ENCODE data around the gene C19orf73.

Gene C19orf73

GRCh38 chr19:49120325-49120683 lies 1.4 kb upstream of the C19orf73 start:
- Histone ChIP-seq H3K9me3 (ENCODE audit: control insufficient read depth, insufficient read depth, low read length) (no peaks in the 10 kb centered on the region), H3K9ac (ENCODE audit: low read depth, low read length) (no peak overlapping the region), H3K27ac (ENCODE audit: low read depth, low read length) (no peak overlapping the region), H3K4me3 (ENCODE audit: low read depth, low read length) (peak overlapping the region; percentile 48; the same call in 1 of the 2 replicates), H3K27me3 (ENCODE audit: control insufficient read depth, insufficient read depth, low read length) (peaks cover 17% of the 10 kb centered on the region), H3K36me3 (ENCODE audit: control insufficient read depth, insufficient read depth, low read length) (no peaks in the 10 kb centered on the region), H3K4me1 (ENCODE audit: control insufficient read depth, insufficient read depth, low read length) (peaks cover 8% of the 10 kb centered on the region)

DNA sequence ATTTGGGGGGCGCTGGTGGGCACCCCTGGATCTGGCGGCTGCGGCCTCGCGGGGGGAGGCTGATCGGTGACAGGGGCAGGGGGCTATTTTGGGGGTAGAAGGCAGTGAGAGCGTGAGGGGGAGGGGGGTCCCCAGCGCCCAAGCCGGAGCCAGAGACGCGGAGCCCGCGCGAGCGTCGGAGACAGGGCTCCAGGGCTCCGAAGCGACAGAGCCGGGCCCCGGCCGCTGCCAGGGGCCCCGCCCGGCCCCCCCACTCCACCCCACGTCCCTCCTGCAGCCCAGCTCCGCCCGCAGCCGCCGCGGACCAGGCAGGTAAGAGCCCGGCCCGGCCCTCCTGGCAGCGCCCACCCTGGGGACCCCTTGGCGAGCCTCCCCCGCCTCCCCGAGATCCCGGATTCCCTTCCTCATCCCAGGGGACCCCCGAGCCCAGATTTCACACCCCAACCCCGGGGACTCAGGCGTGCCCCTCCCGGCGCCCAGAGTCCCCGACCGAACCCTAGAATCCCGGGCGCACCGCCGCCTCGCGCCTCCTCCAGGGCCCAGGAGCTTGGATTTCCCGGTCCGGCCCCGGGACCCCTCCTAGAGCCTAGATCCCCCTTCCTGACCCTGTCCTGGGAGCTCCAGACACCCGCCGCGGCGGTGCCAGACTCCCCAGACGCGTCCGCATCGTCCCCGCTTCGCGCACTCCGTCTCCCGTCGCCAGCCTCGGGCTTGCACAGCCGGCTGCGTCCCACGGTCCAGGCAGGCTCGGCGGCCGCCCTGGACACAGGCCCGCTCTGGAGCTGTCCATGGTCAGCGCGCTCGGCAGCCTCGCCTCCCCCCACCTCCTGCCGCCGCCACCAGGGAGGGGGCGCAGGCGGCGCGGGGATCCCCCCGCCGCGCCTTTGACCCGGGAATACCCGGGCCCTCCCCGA lies 725 bp upstream of the C19orf73 start, which contains the start of gene PPFIA3:
Gene PPFIA3, plus strand, starts transcription at position 134 of the 914 bp plus-strand sequence. CDS start 8,330 bp downstream, outside the sequence.
- H3K4me1 ChIP-seq (ENCODE audit: control insufficient read depth, insufficient read depth, low read length) = peaks cover 8% of the 10 kb centered on the region
- H3K9ac ChIP-seq (ENCODE audit: low read depth, low read length) = peak within 1 kb of the TSS; percentile 94

DNA sequence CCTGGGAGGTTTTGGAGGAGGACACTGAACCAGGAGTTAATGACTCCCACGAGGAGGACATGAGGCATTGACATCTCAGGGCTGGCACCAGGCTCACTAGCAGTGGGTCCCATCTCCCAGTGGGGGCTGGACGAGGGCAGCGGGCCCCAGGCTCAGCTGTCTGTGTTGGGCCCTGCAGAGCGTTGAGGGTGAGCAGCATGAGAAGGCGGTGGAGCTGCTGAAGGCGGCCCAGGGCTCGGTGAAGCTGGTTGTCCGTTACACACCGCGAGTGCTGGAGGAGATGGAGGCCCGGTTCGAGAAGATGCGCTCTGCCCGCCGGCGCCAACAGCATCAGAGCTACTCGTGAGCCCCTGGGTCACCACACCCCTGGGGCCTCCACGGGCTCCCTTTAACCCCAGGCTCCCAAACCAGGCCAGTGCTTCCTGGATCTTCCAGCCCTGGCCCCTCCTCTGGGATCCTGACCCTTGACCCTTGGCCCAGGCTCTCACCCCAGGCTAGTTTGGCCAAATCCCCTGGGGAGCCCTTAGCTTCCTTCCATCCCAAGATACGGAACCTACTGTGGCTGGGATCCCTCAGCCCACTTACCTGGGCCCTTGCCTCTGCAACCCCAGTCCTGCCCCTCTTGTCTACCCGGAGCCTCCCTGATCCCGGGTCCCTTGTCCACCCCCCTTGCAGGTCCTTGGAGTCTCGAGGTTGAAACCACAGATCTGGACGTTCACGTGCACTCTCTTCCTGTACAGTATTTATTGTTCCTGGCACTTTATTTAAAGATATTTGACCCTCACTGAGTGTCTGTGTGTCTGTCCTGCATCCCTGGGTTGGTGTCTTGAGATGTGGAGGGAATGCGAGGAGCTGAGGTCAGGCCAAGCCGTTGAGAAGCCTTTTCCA lies 1.0 kb downstream of the C19orf73 start:
- peak overlapping the region; percentile 94 for H3K4me3 ChIP-seq (ENCODE audit: low read depth, low read length)
- no peaks in the 10 kb centered on the region for H3K9me3 ChIP-seq (ENCODE audit: control insufficient read depth, insufficient read depth, low read length)
- H3K9ac ChIP-seq (ENCODE audit: low read depth, low read length) = peak overlapping the region; percentile 94; the same call in 1 of the 2 replicates
- peaks cover 20% of the 10 kb centered on the region for H3K27me3 ChIP-seq (ENCODE audit: control insufficient read depth, insufficient read depth, low read length)
- peak overlapping the region; percentile 95 for H3K27ac ChIP-seq (ENCODE audit: low read depth, low read length)
- H3K36me3 ChIP-seq (ENCODE audit: control insufficient read depth, insufficient read depth, low read length) = no peaks in the 10 kb centered on the region
- peaks cover 8% of the 10 kb centered on the region for H3K4me1 ChIP-seq (ENCODE audit: control insufficient read depth, insufficient read depth, low read length)

More for the DNA sequence above, 725 bp upstream of the C19orf73 start, which contains the start of gene PPFIA3:
- Histone ChIP-seq H3K27me3 (ENCODE audit: control insufficient read depth, insufficient read depth, low read length) (peaks cover 20% of the 10 kb centered on the region), H3K27ac (ENCODE audit: low read depth, low read length) (peak within 1 kb of the TSS; percentile 95), H3K9me3 (ENCODE audit: control insufficient read depth, insufficient read depth, low read length) (no peaks in the 10 kb centered on the region), H3K4me3 (ENCODE audit: low read depth, low read length) (peak within 1 kb of the TSS; percentile 94), H3K36me3 (ENCODE audit: control insufficient read depth, insufficient read depth, low read length) (no peaks in the 10 kb centered on the region)

- Histone ChIP-seq H3K27me3 (ENCODE audit: control insufficient read depth, insufficient read depth, low read length) (peaks cover 20% of the 10 kb centered on the region), H3K4me3 (ENCODE audit: low read depth, low read length) (no peak overlapping the region), H3K4me1 (ENCODE audit: control insufficient read depth, insufficient read depth, low read length) (peaks cover 8% of the 10 kb centered on the region), H3K27ac (ENCODE audit: low read depth, low read length) (no peak overlapping the region), H3K36me3 (ENCODE audit: control insufficient read depth, insufficient read depth, low read length) (no peaks in the 10 kb centered on the region), H3K9ac (ENCODE audit: low read depth, low read length) (no peak overlapping the region), H3K9me3 (ENCODE audit: control insufficient read depth, insufficient read depth, low read length) (no peaks in the 10 kb centered on the region)
Measured at GRCh38 chr19:49116544-49116943, 2.4 kb downstream of the C19orf73 start.

- Histone ChIP-seq H3K4me3 (ENCODE audit: low read depth, low read length) (peak overlapping the region; percentile 58), H3K4me1 (ENCODE audit: control insufficient read depth, insufficient read depth, low read length) (peaks cover 8% of the 10 kb centered on the region), H3K9me3 (ENCODE audit: control insufficient read depth, insufficient read depth, low read length) (no peaks in the 10 kb centered on the region), H3K36me3 (ENCODE audit: control insufficient read depth, insufficient read depth, low read length) (no peaks in the 10 kb centered on the region), H3K27me3 (ENCODE audit: control insufficient read depth, insufficient read depth, low read length) (peaks cover 6% of the 10 kb centered on the region), H3K27ac (ENCODE audit: low read depth, low read length) (peak overlapping the region; percentile 50), H3K9ac (ENCODE audit: low read depth, low read length) (no peak overlapping the region)
Measured at GRCh38 chr19:49114630-49115363, 4.1 kb downstream of the C19orf73 start.

- H3K27ac ChIP-seq (ENCODE audit: low read depth, low read length) = peak within 1 kb of the TSS; percentile 50
- H3K4me1 ChIP-seq (ENCODE audit: control insufficient read depth, insufficient read depth, low read length) = peaks cover 8% of the 10 kb centered on the region
- peak within 1 kb of the TSS; percentile 58 for H3K4me3 ChIP-seq (ENCODE audit: low read depth, low read length)
- H3K27me3 ChIP-seq (ENCODE audit: control insufficient read depth, insufficient read depth, low read length) = peaks cover 4% of the 10 kb centered on the region
- H3K36me3 ChIP-seq (ENCODE audit: control insufficient read depth, insufficient read depth, low read length) = peaks cover 8% of the 10 kb centered on the region
- H3K9me3 ChIP-seq (ENCODE audit: control insufficient read depth, insufficient read depth, low read length) = no peaks in the 10 kb centered on the region
- H3K9ac ChIP-seq (ENCODE audit: low read depth, low read length) = no peak within 1 kb of the TSS
Measured at GRCh38 chr19:49113762-49114629, 4.9 kb downstream of the C19orf73 start, which contains the start of gene LIN7B. Gene LIN7B (plus strand): TSS chr19:49114370. CDS start chr19:49114405, 35 bp downstream.

DNA sequence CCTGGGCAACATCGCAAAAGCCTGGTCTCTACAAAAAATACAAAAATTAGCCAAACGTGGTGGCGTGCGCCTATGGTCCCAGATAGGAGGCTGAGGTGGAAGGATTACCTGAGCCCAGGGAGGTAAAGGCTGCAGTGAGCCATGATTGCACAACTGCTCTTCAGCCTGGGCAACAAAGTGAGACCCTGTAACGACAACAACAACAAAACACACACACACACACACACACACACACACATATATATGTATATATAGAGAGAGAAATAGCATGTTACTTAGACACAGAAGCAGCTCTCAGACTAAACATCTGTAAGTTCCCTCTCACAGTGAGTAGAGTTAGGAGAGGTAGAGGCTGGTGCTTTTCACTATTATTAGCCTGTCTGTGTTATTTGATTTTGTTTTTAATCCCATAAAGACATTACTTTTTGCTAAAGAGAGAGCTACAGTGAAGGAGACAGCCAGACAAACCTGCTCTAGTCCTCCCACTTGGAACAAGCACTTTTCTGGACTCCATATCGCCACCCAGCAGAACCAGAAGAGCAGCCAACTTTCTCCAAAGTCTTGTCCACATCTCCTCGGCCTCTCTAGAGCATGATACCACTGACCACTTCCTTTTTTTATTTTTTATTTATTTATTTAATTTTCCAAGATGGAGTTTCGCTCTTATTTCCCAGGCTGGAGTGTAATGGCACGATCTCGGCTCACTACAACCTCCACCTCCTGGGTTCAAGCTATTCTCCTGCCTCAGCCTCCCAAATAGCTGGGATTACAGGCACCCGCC lies 7.5 kb downstream of the C19orf73 start:
- peaks cover 33% of the 10 kb centered on the region for H3K36me3 ChIP-seq (ENCODE audit: control insufficient read depth, insufficient read depth, low read length)
- no peak overlapping the region for H3K9ac ChIP-seq (ENCODE audit: low read depth, low read length)
- no peaks in the 10 kb centered on the region for H3K4me1 ChIP-seq (ENCODE audit: control insufficient read depth, insufficient read depth, low read length)
- no peak overlapping the region for H3K27ac ChIP-seq (ENCODE audit: low read depth, low read length)
- H3K27me3 ChIP-seq (ENCODE audit: control insufficient read depth, insufficient read depth, low read length) = peaks cover 4% of the 10 kb centered on the region
- H3K9me3 ChIP-seq (ENCODE audit: control insufficient read depth, insufficient read depth, low read length) = no peaks in the 10 kb centered on the region
- H3K4me3 ChIP-seq (ENCODE audit: low read depth, low read length) = no peak overlapping the region

GRCh38 chr19:49110567-49110966 lies 8.4 kb downstream of the C19orf73 start:
- no peak overlapping the region for H3K4me3 ChIP-seq (ENCODE audit: low read depth, low read length)
- H3K9ac ChIP-seq (ENCODE audit: low read depth, low read length) = no peak overlapping the region
- H3K4me1 ChIP-seq (ENCODE audit: control insufficient read depth, insufficient read depth, low read length) = no peaks in the 10 kb centered on the region
- peaks cover 42% of the 10 kb centered on the region for H3K36me3 ChIP-seq (ENCODE audit: control insufficient read depth, insufficient read depth, low read length)
- H3K27ac ChIP-seq (ENCODE audit: low read depth, low read length) = no peak overlapping the region
- no peaks in the 10 kb centered on the region for H3K9me3 ChIP-seq (ENCODE audit: control insufficient read depth, insufficient read depth, low read length)
- peaks cover 4% of the 10 kb centered on the region for H3K27me3 ChIP-seq (ENCODE audit: control insufficient read depth, insufficient read depth, low read length)

GRCh38 chr19:49109569-49110233 lies 9.2 kb downstream of the C19orf73 start:
- Histone ChIP-seq H3K4me1 (ENCODE audit: control insufficient read depth, insufficient read depth, low read length) (no peaks in the 10 kb centered on the region), H3K9me3 (ENCODE audit: control insufficient read depth, insufficient read depth, low read length) (no peaks in the 10 kb centered on the region), H3K27me3 (ENCODE audit: control insufficient read depth, insufficient read depth, low read length) (no peaks in the 10 kb centered on the region), H3K9ac (ENCODE audit: low read depth, low read length) (no peak overlapping the region), H3K27ac (ENCODE audit: low read depth, low read length) (no peak overlapping the region), H3K36me3 (ENCODE audit: control insufficient read depth, insufficient read depth, low read length) (peaks cover 49% of the 10 kb centered on the region), H3K4me3 (ENCODE audit: low read depth, low read length) (no peak overlapping the region)
